HG03432 (cell line): ENCODE data around the gene D2HGDH.
"Not testable (repeated sequence)": the region's sequence is repeated elsewhere in the genome, so short reads cannot be mapped to it uniquely, and the experiment has no call there.

ENCODE experiments used
- ATAC-seq: cut with Tn5 transposase; IDR thresholded peaks from one replicate; pipeline ENCODE4 v1.9.1; 2021; ENCODE audit warnings: mild to moderate bottlenecking, moderate library complexity; ENCODE audit not compliant: unreplicated experiment

D2HGDH gene

DNA sequence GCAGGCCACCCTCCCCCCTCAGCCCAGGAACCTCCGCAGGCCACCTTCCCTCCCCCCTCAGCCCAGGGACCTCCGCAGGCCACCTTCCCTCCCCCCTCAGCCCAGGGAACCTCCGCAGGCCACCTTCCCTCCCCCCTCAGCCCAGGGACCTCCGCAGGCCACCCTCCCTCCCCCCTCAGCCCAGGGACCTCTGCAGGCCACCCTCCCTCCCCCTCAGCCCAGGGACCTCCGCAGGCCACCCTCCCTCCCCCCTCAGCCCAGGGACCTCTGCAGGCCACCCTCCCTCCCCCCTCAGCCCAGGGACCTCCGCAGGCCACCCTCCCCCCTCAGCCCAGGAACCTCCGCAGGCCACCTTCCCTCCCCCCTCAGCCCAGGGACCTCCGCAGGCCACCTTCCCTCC lies 71.8 kb downstream of the D2HGDH start:
- not testable (repeated sequence) for ATAC-seq

DNA sequence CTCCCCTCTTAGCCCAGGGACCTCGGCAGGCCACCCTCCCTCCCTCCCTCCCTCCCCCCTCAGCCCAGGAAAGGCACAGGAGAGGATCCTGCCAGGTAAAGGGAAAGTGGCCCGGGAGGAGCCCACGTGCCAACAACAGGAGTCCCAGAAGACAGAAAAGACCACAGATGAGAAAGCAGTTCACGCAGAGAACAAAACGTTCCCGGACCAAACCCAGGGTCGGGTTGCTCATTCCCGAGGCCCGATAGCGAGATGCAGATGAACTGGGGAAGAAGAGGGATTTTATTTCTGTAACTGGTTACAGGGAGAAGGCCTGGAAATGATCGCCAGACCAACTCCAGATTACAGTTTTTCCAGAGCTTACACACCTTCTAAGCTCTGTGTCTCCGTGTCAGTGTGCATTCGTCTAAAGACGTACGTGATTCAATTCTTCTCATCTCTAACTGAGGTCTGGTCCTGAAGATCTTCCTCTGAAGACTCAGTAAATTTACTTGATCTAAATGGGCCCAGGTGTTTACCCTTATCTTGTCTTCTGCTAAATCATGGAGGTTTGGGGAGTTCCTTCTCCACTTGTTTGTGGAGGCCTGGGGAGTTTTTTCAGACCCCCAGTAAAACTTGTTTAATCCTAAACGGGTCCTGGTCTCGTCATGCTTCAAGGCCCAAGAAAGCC lies 73.8 kb downstream of the D2HGDH start:
- ATAC-seq: no peak

DNA sequence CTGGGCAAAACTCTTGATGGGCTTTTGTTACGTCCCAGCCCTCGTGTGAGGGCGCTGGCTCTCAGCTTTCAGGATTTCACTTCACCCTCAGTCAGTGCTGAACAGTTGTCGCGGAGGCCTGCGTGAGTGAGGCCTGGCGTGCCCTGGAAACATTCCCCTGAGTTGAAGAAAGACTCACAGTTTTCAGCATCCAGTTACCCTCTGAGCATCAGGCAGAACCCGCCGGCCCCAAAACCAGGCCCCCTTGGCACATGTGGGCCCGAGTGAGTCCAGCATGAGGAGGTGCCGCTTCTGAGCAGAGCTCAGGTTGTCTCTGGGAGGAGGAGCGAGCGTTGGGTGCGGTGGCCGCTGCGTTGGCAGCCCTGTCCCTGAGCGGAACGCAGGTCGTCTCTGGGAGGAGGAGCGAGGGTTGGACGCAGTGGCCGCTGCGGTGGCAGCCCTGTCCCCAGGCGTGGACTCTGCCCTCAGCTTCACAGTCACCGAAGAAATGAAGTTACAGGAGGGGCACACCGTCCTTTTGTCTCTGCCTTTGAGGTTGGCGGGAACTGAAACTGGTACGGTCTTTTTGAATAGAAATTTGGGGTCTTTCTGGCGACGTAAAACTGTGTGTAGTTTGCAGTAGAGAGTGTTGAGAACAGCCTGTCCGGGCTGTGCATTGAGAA lies 74.4 kb downstream of the D2HGDH start, which contains the start of gene NEU4:
Gene NEU4, plus strand, starts transcription at position 473 of the 662 bp plus-strand sequence. CDS start 5,292 bp downstream, outside the sequence.
- ATAC-seq: no peak

DNA sequence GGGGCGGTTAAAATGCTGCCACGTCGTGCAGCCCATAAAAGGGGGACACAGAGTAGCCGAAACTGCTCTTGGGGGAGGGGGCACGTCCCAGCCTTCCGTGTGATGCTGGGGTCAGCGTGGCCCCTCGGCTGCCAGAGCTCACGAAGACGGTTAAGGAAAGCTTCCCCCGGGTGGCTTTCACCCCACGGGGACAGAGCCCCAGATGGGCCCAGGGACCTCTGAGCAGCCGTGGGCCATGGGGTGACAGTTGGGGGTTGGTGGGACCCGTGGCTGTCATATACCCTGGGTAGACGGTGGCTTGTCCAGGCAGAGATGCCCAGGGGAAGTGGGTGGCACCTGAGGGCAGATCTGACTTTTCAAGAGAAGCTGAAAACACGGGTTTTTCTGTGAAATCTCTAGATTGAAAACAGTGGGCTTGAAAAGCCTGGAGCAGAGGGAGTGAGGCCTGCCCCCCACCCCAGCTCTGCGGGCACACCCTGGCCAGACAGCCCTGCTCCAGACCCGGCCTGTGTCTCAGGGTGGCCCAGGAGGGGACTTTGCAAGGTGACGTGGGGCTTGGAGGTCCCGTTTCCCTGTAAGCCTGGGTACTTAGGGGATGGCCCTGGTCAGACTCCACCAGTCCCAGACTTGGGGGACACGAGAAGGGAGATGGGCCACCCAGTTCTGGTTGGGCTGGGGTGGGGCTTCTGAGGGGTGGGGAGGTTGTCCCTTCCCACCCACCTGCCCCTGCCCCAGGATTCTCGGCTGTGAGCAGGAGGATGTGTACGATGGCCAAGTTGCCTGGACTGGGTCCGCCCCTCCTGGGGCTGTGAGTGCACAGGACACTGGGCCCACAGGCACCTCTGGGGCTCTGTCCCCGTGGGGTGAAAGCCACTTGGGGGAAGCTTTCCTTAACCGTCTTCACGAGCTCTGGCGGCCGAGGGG lies 75.2 kb downstream of the D2HGDH start:
- no peak for ATAC-seq

DNA sequence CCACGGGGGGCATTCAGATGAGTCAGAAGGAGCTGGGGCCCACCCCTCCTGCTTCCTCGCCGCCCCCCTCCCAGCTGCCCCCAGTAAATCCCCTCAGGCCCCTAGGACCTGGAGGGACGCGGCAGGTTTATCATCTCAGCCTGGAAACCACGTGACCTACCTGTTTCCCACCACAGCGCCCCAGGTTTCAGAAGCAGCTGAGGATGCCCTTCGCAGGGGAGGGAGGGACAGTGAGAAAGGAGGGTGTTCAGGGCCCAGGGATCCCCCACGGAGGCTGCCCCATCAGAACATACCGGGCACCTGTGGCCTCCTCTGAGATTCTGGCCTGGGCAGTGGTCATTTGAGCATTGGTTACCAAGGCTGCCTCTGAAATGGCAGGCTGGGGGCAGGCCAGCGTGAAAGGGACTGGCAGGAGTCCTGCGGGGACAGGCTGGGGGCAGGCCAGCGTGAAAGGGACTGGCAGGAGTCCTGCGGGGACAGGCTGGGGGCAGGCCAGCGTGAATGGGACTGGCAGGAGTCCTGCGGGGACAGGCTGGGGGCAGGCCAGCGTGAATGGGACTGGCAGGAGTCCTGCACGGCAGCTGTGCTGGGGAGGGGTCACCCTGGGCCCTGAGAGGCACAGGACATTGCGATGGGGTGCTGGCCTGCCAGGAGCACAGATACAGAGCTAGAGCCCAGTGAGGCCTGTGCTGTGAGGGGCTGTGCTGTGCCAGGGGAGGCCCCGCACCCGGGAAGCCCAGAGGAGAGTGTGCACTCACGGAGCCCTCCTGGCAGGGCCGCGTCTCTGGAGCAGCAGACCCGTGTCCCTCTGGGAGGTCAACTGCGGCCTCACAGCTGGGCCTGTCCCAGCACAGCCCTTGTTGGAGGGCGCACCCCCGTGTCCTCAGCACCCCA lies 76.1 kb downstream of the D2HGDH start:
- no peak for ATAC-seq

DNA sequence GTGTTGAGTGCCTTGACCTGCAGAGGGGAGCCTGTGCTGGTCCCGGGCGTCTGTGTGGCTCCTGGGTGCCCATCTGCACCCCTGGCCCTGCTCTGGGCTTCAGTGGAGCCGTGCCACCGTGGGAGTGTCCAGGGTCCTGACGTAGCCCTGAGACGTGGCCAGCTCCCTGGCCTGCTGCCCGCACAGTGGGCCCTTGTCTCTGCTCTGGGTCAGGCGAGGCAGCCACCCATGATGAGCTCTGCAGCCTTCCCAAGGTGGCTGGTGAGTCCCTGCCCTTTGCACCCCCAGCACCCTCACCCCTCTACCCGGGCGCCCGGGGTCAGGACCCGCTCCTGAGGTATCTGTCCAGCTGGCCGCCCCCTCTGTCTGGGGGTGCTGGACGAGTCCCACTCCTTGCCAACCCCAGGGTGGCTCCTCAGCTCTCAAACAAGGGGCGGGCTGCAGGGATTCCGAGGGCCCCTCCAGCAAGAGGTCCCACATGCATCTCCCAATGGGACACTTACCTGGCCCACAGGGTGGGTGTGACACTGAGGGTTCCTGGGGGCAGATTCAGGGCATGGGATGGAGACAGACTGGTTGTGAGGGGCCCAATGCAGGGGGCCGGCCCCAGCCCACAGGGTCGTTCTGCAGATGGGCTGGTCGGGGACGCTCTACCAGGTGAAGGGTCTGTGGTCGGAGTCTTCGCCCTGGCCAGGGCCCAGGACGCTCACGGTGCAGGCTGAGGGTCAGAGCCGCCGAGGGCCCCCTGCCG lies 76.9 kb downstream of the D2HGDH start:
- ATAC-seq: no peak

DNA sequence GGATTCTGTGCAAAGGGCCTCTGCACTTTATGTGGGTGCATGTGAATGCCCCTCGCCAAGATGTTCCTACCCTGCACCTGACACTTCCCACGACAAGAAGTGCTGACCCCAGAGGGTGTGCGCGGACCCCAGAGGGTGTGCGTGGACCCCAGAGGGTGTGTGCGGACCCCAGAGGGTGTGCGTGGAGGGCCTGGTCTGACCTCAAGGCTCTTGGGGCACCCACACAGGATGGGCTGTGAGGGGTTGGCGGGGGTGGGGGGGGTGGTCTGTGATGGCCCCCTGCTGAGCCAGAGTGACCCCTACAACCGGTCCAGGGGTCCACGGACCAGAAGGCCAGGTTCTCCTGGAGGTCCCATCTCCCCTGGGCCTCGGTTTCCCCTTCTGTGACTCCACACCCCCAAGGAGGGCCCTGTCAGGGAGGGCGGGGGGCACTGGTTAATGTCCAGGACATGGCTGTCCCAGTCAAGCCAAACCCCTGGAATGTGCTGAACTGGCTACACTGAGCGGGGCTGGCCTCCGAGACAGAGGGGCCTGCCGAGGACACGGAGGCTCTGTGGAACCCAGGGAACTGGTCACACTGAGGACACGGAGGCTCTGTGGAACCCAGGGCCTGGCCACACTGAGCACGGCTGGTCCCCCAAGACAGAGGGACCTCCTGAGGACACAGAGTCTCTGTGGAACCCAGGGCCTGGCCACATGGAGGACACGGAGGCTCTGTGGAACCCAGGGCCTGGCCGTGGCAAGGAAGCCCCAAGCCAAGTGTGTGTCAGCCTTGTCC lies 77.7 kb downstream of the D2HGDH start:
- ATAC-seq: no peak

DNA sequence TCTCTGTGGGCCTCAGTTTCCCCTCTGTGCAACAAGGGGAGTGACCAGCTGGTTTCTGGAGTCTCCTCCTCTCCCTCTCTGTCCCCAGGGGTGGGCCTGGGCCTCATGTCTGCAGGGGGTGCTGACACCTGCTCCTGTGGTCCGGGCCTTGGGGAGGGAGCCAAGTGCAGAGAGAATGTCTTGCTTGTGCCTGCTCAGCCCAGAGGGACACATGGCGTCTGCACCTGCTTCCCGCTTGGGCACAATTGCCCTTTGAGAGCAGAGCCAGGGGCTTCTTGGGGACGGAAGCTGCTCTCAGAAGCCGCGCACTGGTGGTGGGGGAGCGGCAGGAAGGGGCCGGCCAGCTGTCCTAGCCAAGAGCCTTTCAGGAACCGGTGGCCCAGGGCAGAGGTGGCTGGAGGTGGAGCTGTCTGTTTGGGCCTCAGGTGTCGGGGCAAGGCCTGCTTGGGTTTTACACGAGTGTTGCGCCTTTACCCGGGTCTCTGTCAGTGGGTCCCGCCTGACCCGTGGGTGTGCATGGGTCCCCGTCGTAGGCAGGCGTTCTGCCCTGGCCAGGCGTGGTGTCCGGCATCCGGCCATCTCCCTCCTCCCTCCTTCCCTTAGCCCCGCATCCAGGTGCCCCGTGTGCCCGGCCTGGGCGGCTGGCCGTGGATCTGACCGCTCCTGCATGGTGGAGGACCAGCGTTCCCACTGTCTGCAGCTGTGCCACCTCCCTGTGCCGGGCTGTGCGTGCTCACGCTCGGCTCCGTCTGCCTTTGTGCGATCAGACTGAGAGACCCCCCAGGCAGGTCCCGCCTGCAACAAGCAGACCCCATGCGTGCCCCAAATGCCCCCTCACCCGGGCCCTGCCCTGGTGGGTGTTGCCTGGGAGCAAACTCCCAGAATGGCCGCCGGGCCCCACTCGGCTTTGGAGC lies 78.6 kb downstream of the D2HGDH start:
- no peak for ATAC-seq

DNA sequence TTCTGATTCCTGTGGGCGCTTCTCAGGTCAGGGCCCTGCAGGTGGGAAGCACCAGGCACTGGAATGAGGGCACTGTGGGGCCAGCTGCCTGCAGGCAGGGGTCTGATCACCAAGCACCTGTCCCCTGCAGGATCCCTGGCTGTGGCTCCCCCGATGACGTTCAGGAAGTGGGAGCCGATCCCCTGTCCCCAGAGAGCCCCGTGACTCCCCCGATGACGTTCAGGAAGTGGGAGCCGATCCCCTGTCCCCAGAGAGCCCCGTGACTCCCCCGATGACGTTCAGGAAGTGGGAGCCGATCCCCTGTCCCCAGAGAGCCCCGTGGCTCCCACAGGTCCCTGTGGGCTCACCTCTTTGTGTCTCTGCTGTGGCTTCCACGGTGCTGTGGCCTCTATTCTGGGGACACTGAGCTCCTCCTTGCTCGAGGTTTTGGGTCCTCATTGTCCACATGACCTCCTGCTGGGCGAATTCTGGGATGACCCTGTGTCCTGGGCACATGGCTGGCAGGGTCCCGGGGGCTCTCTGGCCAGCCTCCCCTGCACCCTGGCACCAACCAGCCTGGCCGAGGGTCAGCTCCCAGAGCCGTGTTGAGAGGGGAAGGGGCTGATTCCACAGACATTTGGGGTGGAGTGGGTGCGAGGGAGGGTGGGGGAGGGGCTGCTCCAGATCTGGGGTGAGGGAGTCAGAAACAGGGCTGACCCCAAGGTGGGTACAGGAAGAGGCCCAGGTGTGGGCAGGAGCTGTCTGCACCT lies 79.4 kb downstream of the D2HGDH start:
- peak; percentile 40 for ATAC-seq

DNA sequence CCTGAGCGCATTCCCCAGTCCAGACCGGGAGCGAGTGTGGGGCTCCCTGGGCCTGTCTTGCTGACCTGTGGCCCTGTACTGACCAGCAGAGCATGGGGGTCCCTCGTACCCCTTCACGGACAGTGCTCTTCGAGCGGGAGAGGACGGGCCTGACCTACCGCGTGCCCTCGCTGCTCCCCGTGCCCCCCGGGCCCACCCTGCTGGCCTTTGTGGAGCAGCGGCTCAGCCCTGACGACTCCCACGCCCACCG lies 79.9 kb downstream of the D2HGDH start:
- no peak for ATAC-seq

DNA sequence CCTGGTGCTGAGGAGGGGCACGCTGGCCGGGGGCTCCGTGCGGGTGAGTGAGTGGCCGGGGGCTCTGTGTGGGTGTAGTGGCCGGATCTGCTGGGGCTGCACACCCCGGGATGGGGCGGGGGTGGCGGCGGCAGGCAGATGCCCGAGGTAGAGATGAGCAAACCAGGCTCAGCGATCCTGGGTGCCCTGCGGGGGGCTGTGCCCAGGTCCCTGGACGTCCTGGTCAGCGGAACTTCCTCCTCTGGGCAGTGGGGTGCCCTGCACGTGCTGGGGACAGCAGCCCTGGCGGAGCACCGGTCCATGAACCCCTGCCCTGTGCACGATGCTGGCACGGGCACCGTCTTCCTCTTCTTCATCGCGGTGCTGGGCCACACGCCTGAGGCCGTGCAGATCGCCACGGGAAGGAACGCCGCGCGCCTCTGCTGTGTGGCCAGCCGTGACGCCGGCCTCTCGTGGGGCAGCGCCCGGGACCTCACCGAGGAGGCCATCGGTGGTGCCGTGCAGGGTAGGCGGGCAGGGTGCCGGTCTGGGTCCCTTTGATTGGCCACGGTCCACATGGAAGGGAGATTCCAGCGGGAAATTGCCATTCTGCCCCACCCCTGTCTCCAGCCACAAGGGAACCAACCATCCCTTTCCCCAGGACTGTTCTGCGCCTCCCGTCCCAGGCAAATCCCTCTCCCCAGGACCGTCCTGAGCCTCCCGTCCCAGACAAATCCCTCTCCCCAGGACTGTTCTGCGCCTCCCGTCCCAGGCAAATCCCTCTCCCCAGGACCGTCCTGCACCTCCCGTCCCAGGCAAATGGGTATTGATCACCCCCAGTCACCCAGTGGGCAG lies 80.4 kb downstream of the D2HGDH start:
- ATAC-seq: no peak

DNA sequence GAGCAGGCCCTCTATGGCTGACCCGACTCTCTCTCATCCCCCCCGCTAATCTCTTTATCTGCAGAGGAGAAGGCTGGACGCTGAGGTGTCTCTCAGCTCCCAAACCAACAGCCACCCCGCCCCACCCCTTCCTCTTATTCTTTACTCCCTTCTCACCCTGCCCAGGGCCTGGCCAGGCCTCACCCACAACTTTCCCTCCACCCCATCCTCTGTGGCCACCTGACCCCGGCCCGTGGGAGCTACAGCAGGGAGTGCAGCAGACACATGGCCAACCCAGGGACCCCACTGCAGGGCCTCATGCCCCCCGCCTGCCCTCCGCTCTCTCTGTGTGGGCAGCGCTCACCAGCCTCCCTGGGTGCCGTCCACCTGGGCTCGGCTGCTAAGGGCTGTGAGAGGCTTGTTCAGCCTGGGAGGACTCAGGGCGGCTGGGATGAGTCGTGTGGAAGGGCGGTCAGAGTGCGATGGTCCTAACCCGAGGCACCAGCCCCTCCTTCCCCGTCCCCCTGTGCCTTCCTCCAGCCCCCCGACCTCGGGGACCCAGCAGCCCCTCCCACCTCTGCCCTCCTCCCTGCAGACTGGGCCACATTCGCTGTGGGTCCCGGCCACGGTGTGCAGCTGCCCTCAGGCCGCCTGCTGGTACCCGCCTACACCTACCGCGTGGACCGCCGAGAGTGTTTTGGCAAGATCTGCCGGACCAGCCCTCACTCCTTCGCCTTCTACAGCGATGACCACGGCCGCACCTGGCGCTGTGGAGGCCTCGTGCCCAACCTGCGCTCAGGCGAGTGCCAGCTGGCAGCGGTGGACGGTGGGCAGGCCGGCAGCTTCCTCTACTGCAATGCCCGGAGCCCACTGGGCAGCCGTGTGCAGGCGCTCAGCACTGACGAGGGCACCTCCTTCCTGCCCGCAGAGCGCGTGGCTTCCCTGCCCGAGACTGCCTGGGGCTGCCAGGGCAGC lies 81.3 kb downstream of the D2HGDH start:
- ATAC-seq: no peak

DNA sequence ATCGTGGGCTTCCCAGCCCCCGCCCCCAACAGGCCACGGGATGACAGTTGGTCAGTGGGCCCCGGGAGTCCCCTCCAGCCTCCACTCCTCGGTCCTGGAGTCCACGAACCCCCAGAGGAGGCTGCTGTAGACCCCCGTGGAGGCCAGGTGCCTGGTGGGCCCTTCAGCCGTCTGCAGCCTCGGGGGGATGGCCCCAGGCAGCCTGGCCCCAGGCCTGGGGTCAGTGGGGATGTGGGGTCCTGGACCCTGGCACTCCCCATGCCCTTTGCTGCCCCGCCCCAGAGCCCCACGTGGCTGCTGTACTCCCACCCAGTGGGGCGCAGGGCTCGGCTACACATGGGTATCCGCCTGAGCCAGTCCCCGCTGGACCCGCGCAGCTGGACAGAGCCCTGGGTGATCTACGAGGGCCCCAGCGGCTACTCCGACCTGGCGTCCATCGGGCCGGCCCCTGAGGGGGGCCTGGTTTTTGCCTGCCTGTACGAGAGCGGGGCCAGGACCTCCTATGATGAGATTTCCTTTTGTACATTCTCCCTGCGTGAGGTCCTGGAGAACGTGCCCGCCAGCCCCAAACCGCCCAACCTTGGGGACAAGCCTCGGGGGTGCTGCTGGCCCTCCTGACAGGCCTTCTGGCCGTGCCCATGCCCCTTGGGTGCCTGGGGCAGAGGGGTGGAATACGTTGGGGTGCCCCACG lies 82.1 kb downstream of the D2HGDH start:
- ATAC-seq: no peak

DNA sequence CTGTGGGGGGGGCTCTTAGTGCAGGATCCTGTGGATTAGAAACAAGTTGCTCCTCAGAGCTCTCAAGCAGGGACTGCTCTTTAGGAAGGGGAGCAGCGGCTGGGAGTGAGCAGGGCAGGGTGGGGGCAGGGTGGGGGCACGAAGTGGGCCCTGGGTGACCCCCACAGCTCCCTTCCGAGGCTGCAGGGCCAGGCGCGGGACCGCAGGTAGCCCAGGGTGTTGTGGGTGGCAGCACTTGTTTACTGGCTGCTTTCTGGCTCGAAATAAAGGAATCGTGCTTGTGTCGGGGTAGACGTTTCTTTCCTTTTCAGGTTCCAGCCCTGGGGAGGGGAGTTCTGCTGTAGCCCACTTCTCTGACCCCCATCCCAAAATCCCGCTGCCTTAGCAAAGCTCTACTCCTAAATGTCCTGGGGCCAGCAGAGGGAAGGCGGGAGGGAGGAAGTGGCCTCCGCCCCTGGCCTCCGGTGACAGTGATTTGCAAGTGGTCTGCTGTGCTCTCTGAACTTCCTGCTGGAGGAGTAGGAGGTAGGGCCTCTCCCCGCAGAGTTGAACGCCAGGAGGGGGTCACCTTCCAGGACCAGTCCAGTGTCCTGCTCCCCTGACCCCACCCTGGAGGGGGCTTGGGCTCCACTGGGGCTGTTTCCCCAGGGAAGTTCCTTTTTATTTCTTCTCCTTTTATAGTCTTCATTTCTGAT lies 82.8 kb downstream of the D2HGDH start:
- no peak for ATAC-seq
